Mucosa of stomach (tissue), 1 donor: ENCODE data around the gene BEST2.

Experiments used
- H3K27me3 ChIP-seq: one replicate; pipeline ENCODE4 v1.7.0; 2013; ENCODE audit warnings: mild to moderate bottlenecking, low read length; ENCODE audit not compliant: control insufficient read depth, insufficient read depth
- H3K36me3 ChIP-seq: one replicate; pipeline ENCODE4 v1.7.0; 2013; ENCODE audit warnings: low read length; ENCODE audit not compliant: control insufficient read depth, insufficient read depth
- H3K4me1 ChIP-seq: one replicate; pipeline ENCODE4 v1.7.0; 2013; ENCODE audit warnings: mild to moderate bottlenecking, low read length; ENCODE audit not compliant: control insufficient read depth, insufficient read depth
- H3K4me3 ChIP-seq: one replicate; pipeline ENCODE4 v1.7.0; 2013; ENCODE audit warnings: low read length
- H3K9ac ChIP-seq: one replicate; pipeline ENCODE4 v1.7.0; 2013; ENCODE audit warnings: mild to moderate bottlenecking, low read length, moderate library complexity
- H3K9me3 ChIP-seq: one replicate; pipeline ENCODE4 v1.7.0; 2013; ENCODE audit warnings: mild to moderate bottlenecking, low read length, moderate library complexity; ENCODE audit not compliant: control insufficient read depth
- donor health status: Pancreatic carcinoma.

The BEST2 gene

GRCh38 chr19:12733369-12734214 is 18.0 kb upstream of the BEST2 start:
- no peaks in the 10 kb centered on the region for H3K36me3 ChIP-seq
- H3K9ac ChIP-seq: peak overlapping the region; percentile 96
- peaks cover 34% of the 10 kb centered on the region for H3K4me1 ChIP-seq
- peak overlapping the region; percentile 90 for H3K4me3 ChIP-seq
- H3K27me3 ChIP-seq: no peaks in the 10 kb centered on the region
- no peaks in the 10 kb centered on the region for H3K9me3 ChIP-seq

- H3K27me3 ChIP-seq: no peaks in the 10 kb centered on the region
- H3K4me1 ChIP-seq: peaks cover 28% of the 10 kb centered on the region
- H3K4me3 ChIP-seq: peak within 1 kb of the TSS; percentile 43
- no peaks in the 10 kb centered on the region for H3K9me3 ChIP-seq
- no peaks in the 10 kb centered on the region for H3K36me3 ChIP-seq
- peak within 1 kb of the TSS; percentile 70 for H3K9ac ChIP-seq
These were observed 14.4 kb upstream of the BEST2 start, which contains the start of gene GET3 for GRCh38 chr19:12736995-12737834. Gene GET3 (plus strand): TSS chr19:12737497. CDS start chr19:12737506, 9 bp downstream.

GRCh38 chr19:12737835-12738351 is 13.7 kb upstream of the BEST2 start:
- H3K9me3 ChIP-seq: no peaks in the 10 kb centered on the region
- H3K4me3 ChIP-seq: peak overlapping the region; percentile 43
- peaks cover 22% of the 10 kb centered on the region for H3K4me1 ChIP-seq
- no peaks in the 10 kb centered on the region for H3K36me3 ChIP-seq
- H3K27me3 ChIP-seq: no peaks in the 10 kb centered on the region
- H3K9ac ChIP-seq: peak overlapping the region; percentile 70

DNA sequence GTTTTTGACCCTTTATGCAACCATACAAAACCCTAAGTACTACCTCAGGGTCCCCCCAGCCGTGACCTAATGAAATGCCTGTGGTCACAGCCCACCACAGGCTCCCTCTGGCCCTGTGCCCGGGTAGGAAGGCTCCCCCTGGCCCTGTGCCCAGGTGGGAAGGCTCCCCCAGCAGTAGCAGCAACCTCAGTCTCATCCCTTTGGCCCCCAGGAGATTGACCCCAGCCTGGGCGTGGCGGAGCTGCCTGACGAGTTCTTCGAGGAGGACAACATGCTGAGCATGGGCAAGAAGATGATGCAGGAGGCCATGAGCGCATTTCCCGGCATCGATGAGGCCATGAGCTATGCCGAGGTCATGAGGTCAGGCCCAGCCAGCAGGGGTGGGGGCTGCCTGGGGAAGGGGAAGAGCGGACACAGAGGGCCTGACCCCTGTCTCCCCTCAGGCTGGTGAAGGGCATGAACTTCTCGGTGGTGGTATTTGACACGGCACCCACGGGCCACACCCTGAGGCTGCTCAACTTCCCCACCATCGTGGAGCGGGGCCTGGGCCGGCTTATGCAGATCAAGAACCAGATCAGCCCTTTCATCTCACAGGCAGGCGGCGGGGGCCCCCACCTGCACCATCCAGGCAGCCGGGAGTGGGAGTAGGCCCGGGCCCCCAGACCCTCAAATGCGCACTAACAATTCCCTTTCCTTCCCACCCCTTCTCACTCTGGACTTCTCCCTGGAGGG is 6.3 kb upstream of the BEST2 start:
- H3K4me3 ChIP-seq: no peak overlapping the region
- peaks cover 5% of the 10 kb centered on the region for H3K27me3 ChIP-seq
- no peaks in the 10 kb centered on the region for H3K9me3 ChIP-seq
- no peak overlapping the region for H3K9ac ChIP-seq
- H3K4me1 ChIP-seq: no peaks in the 10 kb centered on the region
- H3K36me3 ChIP-seq: peaks cover 4% of the 10 kb centered on the region

DNA sequence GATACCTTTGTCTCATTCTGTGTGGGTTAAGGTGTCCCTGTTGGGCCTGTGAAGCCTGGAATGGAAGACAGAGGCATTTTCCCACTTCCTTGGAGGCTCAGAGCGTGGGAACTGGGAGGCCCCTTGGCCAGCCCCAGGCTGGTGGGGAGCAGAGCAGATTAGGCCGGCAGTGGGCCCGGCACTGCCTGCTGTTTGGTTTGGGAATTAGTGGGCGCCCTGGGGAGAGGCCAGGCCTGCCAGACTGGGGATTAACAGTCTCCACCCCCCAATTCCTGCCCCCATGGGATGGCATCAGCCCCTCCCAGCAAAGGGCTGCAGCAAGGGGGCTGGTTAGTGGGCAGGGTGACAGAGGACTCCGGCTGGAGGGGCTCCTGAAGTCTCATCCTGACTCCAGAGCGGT is 3.1 kb upstream of the BEST2 start:
- Histone ChIP-seq H3K27me3 (peaks cover 21% of the 10 kb centered on the region), H3K4me1 (no peaks in the 10 kb centered on the region), H3K9ac (no peak overlapping the region), H3K9me3 (no peaks in the 10 kb centered on the region), H3K36me3 (peaks cover 4% of the 10 kb centered on the region), H3K4me3 (no peak overlapping the region)

GRCh38 chr19:12749938-12750521 is 1.6 kb upstream of the BEST2 start:
- Histone ChIP-seq H3K9me3 (no peaks in the 10 kb centered on the region), H3K4me3 (no peak overlapping the region)

DNA sequence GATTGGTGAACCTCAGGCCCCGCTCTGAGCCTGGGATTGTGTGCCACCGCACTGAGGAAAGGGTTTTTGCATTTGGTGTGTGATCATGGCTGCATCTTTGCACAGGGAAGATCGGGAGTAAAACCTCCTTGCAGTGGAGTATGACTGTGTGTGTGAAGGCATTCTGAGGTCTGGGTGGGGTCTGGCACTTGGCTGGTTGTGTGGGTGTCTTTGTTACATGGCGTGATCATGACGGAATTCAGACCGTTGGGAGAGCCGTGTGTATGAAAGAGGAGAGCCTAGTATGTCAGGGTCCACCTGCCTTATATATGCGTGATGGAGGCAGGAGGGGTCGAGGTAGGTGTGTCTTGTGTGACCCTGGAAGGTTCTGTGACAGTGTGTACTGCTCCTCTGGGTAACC is 740 bp upstream of the BEST2 start:
- H3K4me1 ChIP-seq: no peaks in the 10 kb centered on the region
- peaks cover 4% of the 10 kb centered on the region for H3K36me3 ChIP-seq
- peaks cover 23% of the 10 kb centered on the region for H3K27me3 ChIP-seq
- H3K9me3 ChIP-seq: no peaks in the 10 kb centered on the region
- H3K9ac ChIP-seq: no peak overlapping the region
- H3K4me3 ChIP-seq: no peak overlapping the region

More at GRCh38 chr19:12749938-12750521, 1.6 kb upstream of the BEST2 start:
- no peaks in the 10 kb centered on the region for H3K4me1 ChIP-seq
- peaks cover 4% of the 10 kb centered on the region for H3K36me3 ChIP-seq
- H3K27me3 ChIP-seq: peaks cover 23% of the 10 kb centered on the region
- no peak overlapping the region for H3K9ac ChIP-seq

DNA sequence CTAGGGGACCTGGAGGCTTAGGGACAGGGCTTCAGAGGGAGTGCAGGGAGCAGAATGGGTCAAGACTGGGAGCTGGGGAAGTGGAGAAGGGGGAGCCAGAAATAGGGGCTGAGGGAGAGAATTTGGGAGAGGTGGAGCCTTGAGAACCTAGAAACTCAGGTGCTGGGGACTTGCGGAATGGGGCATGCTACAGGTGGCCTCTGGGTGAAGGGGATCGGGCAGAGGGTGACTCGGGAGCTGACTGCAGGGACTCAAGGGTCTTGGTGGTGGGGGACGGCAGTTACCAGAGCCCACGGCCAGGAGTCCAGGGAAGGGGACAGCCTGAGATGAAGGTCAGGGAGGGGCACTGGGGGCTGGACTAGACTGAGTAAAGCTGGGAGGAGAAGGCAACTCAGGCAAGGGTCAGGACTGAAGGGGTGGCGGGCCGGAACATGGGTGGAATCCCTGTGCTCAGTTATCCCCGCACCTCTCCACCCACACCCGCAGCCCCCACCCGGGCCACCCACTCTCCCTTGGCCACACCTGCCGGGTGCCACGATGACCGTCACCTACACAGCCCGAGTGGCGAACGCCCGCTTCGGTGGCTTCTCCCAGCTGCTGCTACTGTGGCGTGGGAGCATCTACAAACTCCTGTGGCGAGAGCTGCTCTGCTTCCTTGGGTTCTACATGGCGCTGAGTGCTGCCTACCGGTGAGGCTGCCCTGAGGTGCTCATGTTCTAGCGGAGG is 628 bp downstream of the BEST2 start:
- H3K9me3 ChIP-seq: no peaks in the 10 kb centered on the region
- H3K4me3 ChIP-seq: no peak overlapping the region
- H3K36me3 ChIP-seq: peaks cover 2% of the 10 kb centered on the region
- H3K4me1 ChIP-seq: no peaks in the 10 kb centered on the region
- peaks cover 23% of the 10 kb centered on the region for H3K27me3 ChIP-seq
- no peak overlapping the region for H3K9ac ChIP-seq

- H3K9ac ChIP-seq: no peak overlapping the region
- H3K4me3 ChIP-seq: no peak overlapping the region
- no peaks in the 10 kb centered on the region for H3K36me3 ChIP-seq
- peaks cover 10% of the 10 kb centered on the region for H3K4me1 ChIP-seq
- no peaks in the 10 kb centered on the region for H3K9me3 ChIP-seq
- H3K27me3 ChIP-seq: peaks cover 23% of the 10 kb centered on the region
These were observed 3.0 kb downstream of the BEST2 start for GRCh38 chr19:12754465-12755196.

- Histone ChIP-seq H3K4me3 (no peak overlapping the region), H3K4me1 (peaks cover 10% of the 10 kb centered on the region), H3K9me3 (no peaks in the 10 kb centered on the region), H3K27me3 (peaks cover 11% of the 10 kb centered on the region), H3K9ac (no peak overlapping the region), H3K36me3 (no peaks in the 10 kb centered on the region)
These were observed 4.7 kb downstream of the BEST2 start for GRCh38 chr19:12756150-12756883.
